ENCODE data around the gene SNRK.

Gene SNRK

DNA sequence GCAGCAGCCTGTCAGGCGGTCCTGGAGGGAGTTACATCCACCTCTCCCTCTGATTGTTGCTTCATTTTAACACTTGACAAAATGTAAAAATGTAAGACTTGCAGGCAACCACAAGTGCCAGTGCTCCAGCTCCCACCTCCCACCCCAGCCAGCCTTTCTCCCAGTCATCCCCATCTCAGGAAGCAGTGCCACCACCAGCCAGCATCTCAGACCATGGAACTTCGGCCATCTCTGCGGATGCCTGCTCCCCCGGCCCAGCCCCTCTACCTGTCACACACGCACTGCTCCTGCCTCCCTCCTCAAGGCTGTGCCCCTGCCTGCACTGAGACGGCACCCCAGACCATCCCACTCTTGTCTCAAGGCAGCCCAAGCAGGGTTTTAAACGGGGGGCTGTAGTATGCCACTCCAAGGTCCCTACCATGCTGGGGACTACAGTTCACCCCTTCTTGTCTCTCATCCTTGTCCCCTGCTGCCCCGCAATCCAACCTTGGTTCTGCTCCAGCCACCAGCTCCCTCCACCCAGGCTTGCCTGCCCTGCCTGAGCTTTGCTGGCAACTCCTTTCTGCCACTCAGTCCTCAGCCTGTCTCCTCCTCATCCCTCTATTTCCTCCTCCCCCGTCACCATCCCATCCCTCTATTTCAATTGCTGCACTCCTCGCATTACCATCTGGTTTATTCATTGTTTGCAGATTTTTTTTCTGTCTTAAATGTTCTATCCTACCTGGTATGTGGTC, 85.8 kb downstream of the SNRK start:
- no peak for DNase-seq

DNA sequence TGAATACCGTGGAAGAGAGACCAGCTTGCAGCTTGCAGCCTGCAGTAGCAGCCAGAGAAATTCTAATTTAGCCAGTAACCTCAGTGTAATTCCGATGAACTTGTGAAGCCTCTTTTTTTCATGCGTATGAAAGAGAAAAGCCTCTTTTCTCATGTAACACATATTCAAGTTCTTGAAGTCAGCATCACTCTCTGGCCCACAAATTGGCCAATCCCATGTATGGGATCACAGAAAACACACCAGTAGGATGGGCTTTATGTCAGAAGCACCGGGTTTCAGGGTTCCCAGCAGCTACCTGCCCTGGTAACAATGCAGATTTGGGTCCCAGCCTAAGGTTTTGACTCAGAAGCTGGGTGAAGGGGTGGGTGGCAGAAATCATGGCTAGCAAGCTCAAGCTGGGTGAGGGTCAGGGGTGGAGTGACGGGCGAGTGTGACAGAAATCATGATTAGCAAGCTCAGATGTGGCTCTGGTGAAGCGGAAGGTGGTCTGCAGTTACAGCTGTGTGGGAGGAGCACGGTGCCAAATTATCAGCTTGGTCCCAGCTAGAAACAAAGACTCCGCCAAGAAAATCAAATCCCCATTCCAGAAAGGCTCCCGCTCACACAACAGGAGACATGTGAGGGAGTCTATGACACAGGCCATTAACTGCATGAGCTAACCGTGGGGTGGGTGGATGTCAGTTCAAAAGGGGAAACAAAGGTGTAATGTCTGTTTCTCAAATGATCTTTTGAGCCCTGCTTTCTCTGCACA, 86.6 kb downstream of the SNRK start:
- DNase-seq, result no peak

DNA sequence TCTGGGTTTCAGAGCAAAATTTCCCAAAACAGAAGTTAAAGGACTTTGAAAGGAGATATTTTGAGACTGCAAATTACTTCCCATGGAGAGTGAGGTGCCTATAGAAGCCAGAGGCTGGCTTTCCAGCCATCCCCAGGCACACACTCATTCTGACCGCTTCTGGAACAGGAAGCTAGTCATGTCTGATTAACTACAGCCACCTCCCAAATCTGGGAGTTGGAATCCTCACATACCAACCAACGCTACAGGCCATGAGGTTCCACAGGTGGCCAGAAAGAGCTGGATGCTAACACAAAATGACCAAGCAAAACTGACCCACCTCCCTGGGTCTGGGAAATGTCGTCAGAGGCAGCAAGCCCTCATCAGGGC, 87.2 kb downstream of the SNRK start:
- no peak for DNase-seq

DNA sequence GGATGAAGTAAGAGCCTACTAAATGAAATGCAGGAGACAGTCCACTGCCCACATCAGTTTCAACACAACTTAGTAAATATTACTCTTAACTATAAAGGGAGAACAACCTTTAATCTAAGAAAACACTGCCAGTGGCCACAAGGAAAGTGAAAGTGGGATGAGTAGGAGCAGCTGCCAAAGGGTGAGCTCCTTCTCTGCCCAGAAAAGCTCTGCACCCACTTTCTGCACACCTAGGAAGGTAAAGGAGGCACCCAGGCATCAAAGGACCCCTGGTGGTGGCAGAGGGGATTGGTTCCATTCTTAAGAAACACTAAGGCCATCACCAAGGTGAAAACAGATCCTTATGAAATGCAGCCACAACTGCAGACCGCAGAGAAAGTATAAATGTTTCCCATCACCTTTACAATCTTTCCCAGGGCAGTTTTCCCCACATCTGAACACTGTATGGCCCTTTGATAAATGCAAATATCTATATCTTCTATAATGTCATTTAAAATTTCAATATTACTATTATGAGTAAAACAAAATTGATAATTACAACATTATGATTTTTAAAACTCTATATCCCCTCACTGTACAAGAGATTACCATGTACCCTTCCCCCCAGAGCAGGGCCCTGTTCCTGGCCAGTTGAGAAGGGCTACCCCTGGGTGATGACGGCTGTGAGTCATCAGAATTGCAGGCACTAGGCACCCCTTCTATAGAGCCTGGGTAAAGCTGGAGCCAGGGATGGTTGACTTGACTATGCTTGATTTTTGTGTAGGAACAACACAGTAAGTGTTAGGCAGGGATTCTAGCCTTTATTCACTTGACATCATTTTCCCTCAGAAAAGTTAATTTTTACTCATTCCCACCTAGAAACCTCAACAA, 92.0 kb downstream of the SNRK start:
- no peak for DNase-seq

DNA sequence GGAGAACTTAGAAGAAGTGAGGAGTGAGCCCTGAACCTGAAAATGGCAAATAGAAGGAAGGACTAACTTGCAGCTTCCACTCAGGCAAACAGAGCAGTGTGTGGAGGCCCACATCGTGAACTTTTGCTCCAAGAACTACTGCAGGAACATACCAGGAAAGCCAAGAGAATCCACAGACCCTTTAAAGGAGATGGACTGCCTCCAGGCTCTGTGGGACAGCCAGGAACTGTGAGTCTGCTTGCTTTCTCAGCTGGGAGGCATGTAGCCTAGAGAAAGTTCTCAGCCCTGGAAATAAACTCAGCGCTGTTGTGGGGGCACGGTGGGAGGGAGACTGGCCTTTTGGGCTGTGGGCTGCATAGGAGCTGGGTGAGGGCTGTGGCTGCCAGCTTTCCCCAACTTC, 93.0 kb downstream of the SNRK start:
- DNase-seq, result no peak

DNA sequence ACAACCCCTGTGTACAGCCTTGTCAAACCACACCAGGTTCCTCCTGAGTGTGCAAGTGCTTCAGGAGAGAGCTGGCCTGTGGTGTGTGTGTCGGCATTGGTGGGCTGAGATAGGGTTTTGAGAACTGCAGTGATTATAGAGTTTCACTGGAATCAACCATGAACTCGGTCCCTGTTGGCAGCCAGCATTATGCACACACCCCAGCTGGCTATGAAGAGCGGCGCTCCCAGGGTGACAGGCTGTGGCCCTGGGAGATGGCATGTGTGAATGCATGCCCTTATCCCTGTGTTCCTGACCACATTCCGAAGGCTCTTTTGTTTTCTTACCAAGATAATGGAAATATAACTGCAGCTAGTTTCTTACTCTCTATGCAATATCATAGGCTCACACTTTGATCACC, 101.8 kb downstream of the SNRK start:
- DNase-seq, result no peak

DNA sequence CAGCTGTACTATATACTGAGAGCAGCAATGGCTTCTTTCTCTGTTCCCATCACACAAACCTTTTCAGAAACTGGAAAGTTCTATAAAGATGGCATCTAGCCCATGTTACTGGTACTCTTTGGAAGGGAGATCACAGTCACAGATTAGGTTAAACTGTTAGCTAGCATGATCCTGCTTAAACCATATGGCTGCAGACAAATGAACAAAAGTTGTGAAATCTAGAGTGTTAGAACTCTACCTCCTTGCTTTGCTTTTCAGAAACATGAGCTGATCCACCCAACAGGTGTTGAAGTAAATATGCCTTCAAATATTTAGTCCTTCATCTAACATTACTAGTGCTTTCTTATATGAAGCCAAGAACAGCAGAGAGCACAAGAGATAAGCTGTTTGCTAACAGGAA, 102.6 kb downstream of the SNRK start:
- DNase-seq, result no peak

DNA sequence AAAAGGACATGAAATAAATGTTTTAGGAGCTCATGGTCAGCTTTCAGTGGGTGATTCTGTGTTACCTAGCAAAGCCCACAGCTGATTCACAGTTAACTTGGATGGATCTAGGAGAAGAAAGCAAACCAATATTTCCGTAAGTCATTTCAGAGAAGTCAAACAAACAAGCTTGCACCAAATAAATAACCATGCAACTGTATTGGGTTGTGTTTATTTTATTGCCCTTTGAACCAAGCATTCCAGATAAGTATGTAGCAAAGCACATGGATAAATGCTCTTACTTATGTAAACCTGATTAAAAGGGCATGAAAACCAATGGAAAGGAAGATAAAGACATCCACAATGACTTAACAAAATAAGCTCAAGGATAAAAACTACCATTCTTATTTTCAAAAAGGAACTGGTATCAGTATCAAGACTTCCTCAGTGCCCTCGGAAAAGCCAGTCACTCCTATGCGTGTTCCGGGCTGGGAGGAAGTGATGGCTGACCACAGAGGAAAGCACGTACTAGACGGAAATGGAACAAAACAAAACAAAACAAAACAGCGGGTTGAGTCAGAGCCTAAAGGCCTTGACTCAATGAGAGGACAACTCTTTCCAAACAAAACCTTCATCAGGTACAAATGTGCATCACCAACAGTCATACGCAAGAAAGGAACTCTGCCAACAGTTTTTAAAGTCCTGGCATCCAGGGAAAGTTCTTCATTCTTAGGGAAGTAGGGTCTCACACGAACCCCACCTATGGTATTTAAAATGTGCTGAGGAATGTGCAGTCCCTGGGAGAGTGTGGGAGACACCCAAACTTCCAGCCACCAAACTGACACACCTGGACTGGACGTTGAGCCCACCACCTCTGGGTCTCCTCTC, 103.3 kb downstream of the SNRK start:
- no peak for DNase-seq

DNA sequence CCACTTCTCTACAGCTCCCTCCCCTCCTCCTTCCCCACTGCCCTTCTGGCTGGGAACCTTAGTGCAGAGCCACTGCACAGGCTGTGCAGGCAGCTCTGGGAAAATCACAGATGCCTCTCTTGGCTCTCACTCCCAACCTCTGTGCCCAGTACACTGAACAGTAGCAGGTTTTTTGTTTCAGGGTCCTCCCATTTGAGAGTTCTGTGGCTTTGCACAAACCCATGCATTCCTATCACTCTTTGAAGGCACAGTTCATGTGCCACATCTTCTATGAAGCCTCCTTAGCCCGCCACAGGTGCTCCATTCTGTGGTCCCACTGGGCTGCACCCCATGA, 103.9 kb downstream of the SNRK start:
- no peak for DNase-seq

DNA sequence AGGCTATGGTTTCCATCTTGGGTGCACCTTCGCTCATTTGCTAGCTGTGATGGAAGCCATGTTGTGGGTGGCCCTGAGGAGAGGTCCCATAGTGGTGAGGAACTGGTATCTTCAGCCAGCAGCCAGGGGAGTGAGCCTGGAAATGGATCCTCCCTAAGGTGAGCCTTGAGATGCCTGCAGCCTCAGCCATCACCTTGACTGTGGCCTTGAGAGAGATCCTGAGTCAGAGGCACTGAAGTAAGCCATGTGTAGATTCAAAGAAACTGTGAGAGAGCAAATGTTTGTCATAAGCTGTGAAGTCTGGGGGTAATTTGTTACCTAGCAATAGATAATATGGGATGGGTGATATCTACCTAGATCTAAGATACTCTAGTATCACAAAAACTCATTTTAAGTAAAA, 105.3 kb downstream of the SNRK start:
- DNase-seq, result no peak

DNA sequence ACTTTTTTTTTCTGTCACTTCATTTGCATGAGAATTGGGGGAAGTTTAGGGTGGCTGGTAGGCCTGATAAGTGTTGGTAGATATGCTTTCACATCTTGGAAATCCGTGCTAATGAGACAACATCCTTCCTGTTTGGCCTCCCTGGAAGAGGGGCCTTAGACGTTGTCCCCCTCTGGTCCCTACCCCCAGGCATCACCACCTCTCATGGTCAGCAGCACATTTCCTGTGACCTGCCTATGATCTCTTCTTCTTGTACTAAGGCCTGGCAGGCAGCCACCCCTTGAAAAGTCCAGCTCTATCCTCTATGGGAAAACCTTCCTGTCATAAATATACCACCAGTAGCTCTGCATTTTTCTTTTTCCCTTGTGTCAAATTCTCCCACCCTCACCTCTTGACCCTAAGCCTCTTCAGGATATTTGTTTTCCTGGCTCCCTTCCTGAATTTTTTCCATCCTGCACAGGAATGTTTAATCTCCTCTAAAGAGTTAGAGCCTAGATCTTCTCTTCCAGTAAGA, 107.8 kb downstream of the SNRK start:
- no peak for DNase-seq

DNA sequence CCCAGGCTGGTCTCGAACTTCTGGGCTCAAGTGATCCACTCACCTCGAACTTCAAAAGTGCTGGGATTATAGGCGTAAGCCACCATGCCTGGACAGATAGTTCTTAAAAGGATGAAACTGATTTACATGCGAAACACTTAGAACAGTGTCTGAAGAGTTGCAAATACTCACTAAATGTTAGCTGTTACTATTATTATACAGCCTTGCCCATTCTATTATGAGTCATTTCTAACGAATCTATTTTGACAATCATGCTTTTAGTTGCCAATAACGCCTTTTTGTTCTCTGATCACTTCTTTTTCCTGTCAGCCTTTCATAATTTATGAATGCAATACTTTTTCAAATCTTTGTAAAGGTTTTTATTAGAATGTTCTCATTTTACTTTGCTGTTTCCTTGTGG, 112.7 kb downstream of the SNRK start:
- DNase-seq, result no peak

DNA sequence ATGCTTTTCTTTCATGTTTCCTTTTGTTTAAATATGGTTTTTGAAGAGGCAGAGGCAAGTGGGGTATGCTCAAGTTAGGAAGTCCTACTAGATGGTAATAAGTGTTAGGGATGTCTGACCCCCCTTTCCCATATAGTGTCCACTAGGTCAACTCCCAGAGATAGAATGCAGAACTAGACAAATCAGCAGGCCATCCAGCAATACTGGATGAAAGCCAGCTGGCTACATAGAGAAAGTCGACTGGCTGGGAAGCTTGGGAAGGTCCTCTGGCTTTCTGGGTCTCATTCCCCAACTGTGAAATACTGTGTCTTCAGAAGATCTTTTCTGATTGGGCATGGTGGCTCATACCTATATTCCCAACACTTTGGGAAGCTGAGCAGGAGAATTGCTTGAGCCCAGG, 113.8 kb downstream of the SNRK start:
- no peak for DNase-seq
